IMR-90 (cell line): ENCODE results near the gene MAFF. TPM values are rescaled to one million over a fixed set of nuclear protein-coding genes. Genes with fewer than 3 reads are reported as not detected.

ENCODE experiments used
- ATAC-seq: fragments of 200-7000 bp; cut with Tn5 transposase; 2 replicates; pipeline ENCODE4 v1.9.1; 2020; ENCODE audit warnings: low read depth, mild to moderate bottlenecking, moderate library complexity
- BruUV-seq: library from RNA; stranded (reverse); fragments of 400-500 nt; replicated peaks from 2 replicates; lab custom pipeline; 2021; lab: Mats Ljungman, UMichigan
- CTCF ChIA-PET: fragments of 300-600 bp; formaldehyde crosslinking; extraction: SDS; loops from one replicate; lab custom pipeline; 2021; ENCODE audit warnings: antibody characterized with exemption; lab: Yijun Ruan, JAX
- POLR2A ChIA-PET: fragments of 300-600 bp; sonication (Branson Sonifier 250); formaldehyde crosslinking; loops from one replicate; lab custom pipeline; 2022; ENCODE audit warnings: antibody characterized with exemption; ENCODE audit not compliant: unreplicated experiment; lab: Charles Lee
- DNase-seq: peaks from one replicate; pipeline ENCODE4 v3.0.0; 2013
- H2AFZ ChIP-seq: replicated peaks from 2 replicates; pipeline ENCODE3; 2013; ENCODE audit warnings: low read length, mild to moderate bottlenecking; ENCODE audit not compliant: poor library complexity
- H2AK5ac ChIP-seq: 2 replicates; pipeline ENCODE4 v1.6.1; 2013; ENCODE audit warnings: low read depth, low read length, inconsistent platforms
- H2AK9ac ChIP-seq: replicated peaks from 2 replicates; pipeline ENCODE3; 2013; ENCODE audit warnings: mild to moderate bottlenecking, low read depth, low read length, moderate library complexity; ENCODE audit not compliant: poor library complexity
- H2BK120ac ChIP-seq: 2 replicates; pipeline ENCODE4 v1.6.1; 2013; ENCODE audit warnings: low read depth, low read length, inconsistent platforms
- H2BK15ac ChIP-seq: 3 replicates; pipeline ENCODE4 v1.6.1; 2013; ENCODE audit warnings: low read depth, low read length, inconsistent platforms
- H2BK20ac ChIP-seq: 2 replicates; pipeline ENCODE4 v1.6.1; 2013; ENCODE audit warnings: low read depth, mild to moderate bottlenecking, inconsistent platforms, low read length, moderate library complexity
- H2BK5ac ChIP-seq: 2 replicates; pipeline ENCODE4 v1.6.1; 2013; ENCODE audit warnings: mild to moderate bottlenecking, low read depth, low read length, inconsistent platforms; ENCODE audit not compliant: poor library complexity, severe bottlenecking
- H3K14ac ChIP-seq: replicated peaks from 2 replicates; pipeline ENCODE4 v1.6.1; 2013; ENCODE audit warnings: low read depth, low read length, inconsistent platforms
- H3K18ac ChIP-seq: 2 replicates; pipeline ENCODE4 v1.6.1; 2013; ENCODE audit warnings: low read depth, low read length, control low read depth
- H3K23ac ChIP-seq: 2 replicates; pipeline ENCODE4 v1.6.1; 2013; ENCODE audit warnings: low read depth, low read length, inconsistent platforms
- H3K27ac ChIP-seq: 2 replicates; pipeline ENCODE4 v1.5.1; 2013; ENCODE audit warnings: mild to moderate bottlenecking, control low read depth, low read length; ENCODE audit not compliant: insufficient read depth
- H3K27me3 ChIP-seq: 2 replicates; pipeline ENCODE4 v1.6.1; 2013; ENCODE audit warnings: low read length; ENCODE audit not compliant: control insufficient read depth, insufficient read depth
- H3K36me3 ChIP-seq: 2 replicates; pipeline ENCODE4 v1.6.1; 2013; ENCODE audit warnings: low read length, mixed read lengths; ENCODE audit not compliant: control insufficient read depth, insufficient read depth
- H3K4ac ChIP-seq: 2 replicates; pipeline ENCODE4 v1.6.1; 2013; ENCODE audit warnings: low read depth, low read length, inconsistent platforms
- H3K4me1 ChIP-seq: 2 replicates; pipeline ENCODE4 v1.6.1; 2013; ENCODE audit warnings: low read length, mixed read lengths; ENCODE audit not compliant: control insufficient read depth, insufficient read depth
- H3K4me2 ChIP-seq: 2 replicates; pipeline ENCODE4 v1.6.1; 2013; ENCODE audit warnings: low read depth, mild to moderate bottlenecking, control low read depth, low read length, moderate library complexity
- H3K4me3 ChIP-seq: 2 replicates; pipeline ENCODE4 v1.5.1; 2013; ENCODE audit warnings: low read depth, mild to moderate bottlenecking, control low read depth, low read length, moderate library complexity; ENCODE audit not compliant: insufficient read depth
- H3K56ac ChIP-seq: 2 replicates; pipeline ENCODE4 v1.6.1; 2013; ENCODE audit warnings: low read length, inconsistent platforms; ENCODE audit not compliant: insufficient read depth; ENCODE audit errors: extremely low read depth
- H3K79me1 ChIP-seq, 2 experiments: 2 replicates each; pipeline ENCODE4 v1.6.1; 2013; ENCODE audit warnings: low read length in 2 of 2, inconsistent platforms in 1 of 2, low read depth in 1 of 2
- H3K9ac ChIP-seq: 2 replicates; pipeline ENCODE4 v1.6.1; 2013; ENCODE audit warnings: low read depth, low read length, control low read depth
- H3K9me1 ChIP-seq: 2 replicates; pipeline ENCODE4 v1.6.1; 2013; ENCODE audit warnings: low read length, inconsistent platforms; ENCODE audit not compliant: insufficient read depth
- H3K9me3 ChIP-seq: 2 replicates; pipeline ENCODE4 v1.6.1; 2013; ENCODE audit warnings: low read length; ENCODE audit not compliant: control insufficient read depth, insufficient read depth
- H4K20me1 ChIP-seq: 2 replicates; pipeline ENCODE4 v1.6.1; 2013; ENCODE audit warnings: low read length, inconsistent platforms; ENCODE audit not compliant: insufficient read depth
- H4K5ac ChIP-seq: 2 replicates; pipeline ENCODE4 v1.6.1; 2013; ENCODE audit warnings: mild to moderate bottlenecking, low read depth, low read length, control low read depth
- H4K8ac ChIP-seq, 2 experiments: 2 replicates each; pipeline ENCODE4 v1.6.1; 2013; ENCODE audit warnings: low read depth in 2 of 2, low read length in 2 of 2, control low read depth in 1 of 2, inconsistent platforms in 1 of 2
- H4K91ac ChIP-seq: 2 replicates; pipeline ENCODE4 v1.6.1; 2013; ENCODE audit warnings: low read depth, low read length, inconsistent platforms; ENCODE audit not compliant: insufficient read depth
- BHLHE40 ChIP-seq: fragments of 150-350 bp; IDR thresholded peaks from 2 replicates; pipeline ENCODE4 v1.6.1; 2016; ENCODE audit warnings: mild to moderate bottlenecking, low read depth, low read length
- CEBPB ChIP-seq: IDR thresholded peaks from 2 replicates; pipeline ENCODE4 v1.6.1; 2012; ENCODE audit warnings: low read depth, low read length, improper control_type of control experiment
- CHD1 ChIP-seq: IDR thresholded peaks from 2 replicates; pipeline ENCODE4 v1.6.1; 2012; ENCODE audit warnings: low read depth, low read length, improper control_type of control experiment
- FOS ChIP-seq: fragments of 150-350 bp; IDR thresholded peaks from 2 replicates; pipeline ENCODE4 v1.6.1; 2016; ENCODE audit warnings: low read depth, low read length
- MAFK ChIP-seq: IDR thresholded peaks from 2 replicates; pipeline ENCODE4 v1.6.1; 2012; ENCODE audit warnings: low read depth, low read length, improper control_type of control experiment
- MAZ ChIP-seq: IDR thresholded peaks from 2 replicates; pipeline ENCODE4 v1.6.1; 2012; ENCODE audit warnings: low read depth, mild to moderate bottlenecking, low read length, improper control_type of control experiment, moderate library complexity, borderline replicate concordance
- MXI1 ChIP-seq: IDR thresholded peaks from 2 replicates; pipeline ENCODE4 v1.6.1; 2012; ENCODE audit warnings: low read depth, mild to moderate bottlenecking, low read length, moderate library complexity, borderline replicate concordance
- NFE2L2 ChIP-seq: fragments of 150-350 bp; IDR thresholded peaks from 2 replicates; pipeline ENCODE4 v1.6.1; 2016; ENCODE audit warnings: low read depth, mild to moderate bottlenecking, low read length
- POLR2A ChIP-seq: IDR thresholded peaks from 2 replicates; pipeline ENCODE4 v1.6.1; 2012; ENCODE audit warnings: mild to moderate bottlenecking, low read depth, low read length
- RAD21 ChIP-seq: IDR thresholded peaks from 2 replicates; pipeline ENCODE4 v1.6.1; 2012; ENCODE audit warnings: low read length, improper control_type of control experiment
- RCOR1 ChIP-seq: IDR thresholded peaks from 2 replicates; pipeline ENCODE4 v1.6.1; 2012; ENCODE audit warnings: mild to moderate bottlenecking, low read length, improper control_type of control experiment; ENCODE audit not compliant: insufficient replicate concordance
- RFX5 ChIP-seq: IDR thresholded peaks from 2 replicates; pipeline ENCODE4 v1.8.0; 2012; ENCODE audit warnings: low read depth, mild to moderate bottlenecking, low read length, moderate library complexity
- SMC3 ChIP-seq: fragments of 150-350 bp; IDR thresholded peaks from 2 replicates; pipeline ENCODE4 v1.6.1; 2016; ENCODE audit warnings: low read depth, mild to moderate bottlenecking, antibody characterized with exemption, low read length, moderate library complexity
- WGBS, 2 experiments: methylation state at CpG; one replicate each; pipeline versions ENCODE4 v1.1.5 to v1.1.7; 2013; ENCODE audit warnings: missing lambda C conversion rate in 2 of 2; ENCODE audit not compliant: insufficient read length in 1 of 2; ENCODE audit errors: extremely low coverage in 2 of 2; 5-methylcytosine and 5-hydroxymethylcytosine counted together
- dilution Hi-C: fragments of 300-500 bp; cut with HindIII; formaldehyde crosslinking; loops from one replicate; pipeline ENCODE4 v1.14.3; 2018; ENCODE audit warnings: low sequenced_read_pairs; ENCODE audit not compliant: unreplicated experiment
- in situ Hi-C: fragments of 300-500 bp; cut with MboI; formaldehyde crosslinking; loops from 3 replicates; pipeline ENCODE4 v1.14.3; 2019; ENCODE audit warnings: low sequenced_read_pairs, inconsistent platforms, mixed read lengths
- intact Hi-C: fragments of 100-400 bp; cut with micrococcal nuclease; formaldehyde crosslinking; loops from 2 replicates; pipeline ENCODE4 v1.10.0; 2022
- polyA plus RNA-seq, 3 experiments: library from polyadenylated mRNA; depleted of rRNA; stranded (reverse); fragments of >200 nt; gene quantifications; 2 replicates each; pipeline ENCODE4 v1.2.3, GENCODE V29; 2012; ENCODE audit warnings: low replicate concordance in 1 of 3
- total RNA-seq: library from RNA; depleted of rRNA; stranded (reverse); fragments of >200 nt; gene quantifications from 2 replicates; pipeline ENCODE4 v1.2.3, GENCODE V29; 2012
- TF ChIP-seq, protein P1 (sequence below): conservative IDR thresholded peaks from 2 replicates; pipeline ENCODE4 v1.5.1; 2012; ENCODE audit warnings: mild to moderate bottlenecking, low read depth, low read length, improper control_type of control experiment
- TF ChIP-seq, protein P2 (sequence below): fragments of 150-350 bp; IDR thresholded peaks from 2 replicates; pipeline ENCODE4 v1.6.1; 2016; ENCODE audit warnings: low read depth, mild to moderate bottlenecking, low read length, moderate library complexity, borderline replicate concordance
- TF ChIP-seq, protein P3 (sequence below): fragments of 150-350 bp; IDR thresholded peaks from 2 replicates; pipeline ENCODE4 v1.6.1; 2017; ENCODE audit warnings: mild to moderate bottlenecking, antibody characterized with exemption, low read length, low read depth

The MAFF gene
- total and polyA plus RNA-seq, 2 of the 4 experiments (the other 2 are of a cell fraction) = 18.3 to 25.9 TPM

DNA sequence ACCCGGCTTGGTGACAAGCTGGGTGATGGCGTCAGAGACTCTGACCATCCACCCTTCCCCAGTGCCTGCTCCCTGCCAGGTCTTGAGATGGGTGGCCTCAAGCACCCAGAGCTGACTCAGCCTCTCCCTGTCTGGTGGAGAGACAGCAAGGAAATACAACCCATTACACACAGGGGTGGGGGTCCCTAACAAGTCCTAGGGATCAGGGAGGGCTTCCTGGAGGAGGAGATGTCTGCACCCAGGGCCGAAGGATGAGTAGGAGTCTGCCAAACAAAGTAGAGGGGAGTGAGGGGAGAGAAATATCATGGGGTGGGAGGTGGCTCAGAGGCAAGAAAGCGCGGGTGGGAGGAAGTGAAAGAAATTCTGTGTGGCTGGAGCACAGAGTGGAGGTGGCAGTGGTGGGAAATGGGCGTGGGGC lies 6.8 kb downstream of the MAFF start:
- Histone ChIP-seq H3K36me3 (peaks cover 3% of the 10 kb centered on the region; the same call in 1 of the 2 replicates), H4K5ac (no peak overlapping the region), H3K9ac (no peak overlapping the region), H2BK20ac (no peak overlapping the region), H2BK15ac (no peak overlapping the region), H4K8ac (no peak overlapping the region), H3K9me1 (peaks cover 44% of the 10 kb centered on the region), H2BK5ac (peak overlapping the region; percentile 12), H3K4me2 (no peak overlapping the region), H2AK5ac (no peak overlapping the region), H2AK9ac (peak overlapping the region; percentile 2), H4K20me1 (peaks cover 91% of the 10 kb centered on the region), H3K4me1 (peaks cover 25% of the 10 kb centered on the region), H3K4ac (no peak overlapping the region; the same call in 1 of the 2 replicates), H3K4me3 (no peak overlapping the region), H2BK120ac (no peak overlapping the region), H3K27ac (no peak overlapping the region), H3K23ac (no peak overlapping the region), H3K27me3 (no peaks in the 10 kb centered on the region), H2AFZ (peak overlapping the region; percentile 59), H3K9me3 (no peaks in the 10 kb centered on the region), H4K91ac (no peak overlapping the region), H3K18ac (no peak overlapping the region), H3K79me1 (peaks cover 13 to 85% of the 10 kb centered on the region in 2 experiments), H3K14ac (no peak overlapping the region), H3K56ac (no peak overlapping the region)
- POLR2A ChIA-PET = no interaction called here
- intact Hi-C loops = no loop called here
- no peak for TF ChIP-seq CHD1
- TF ChIP-seq CEBPB = no peak
- TF ChIP-seq, protein P1, sequence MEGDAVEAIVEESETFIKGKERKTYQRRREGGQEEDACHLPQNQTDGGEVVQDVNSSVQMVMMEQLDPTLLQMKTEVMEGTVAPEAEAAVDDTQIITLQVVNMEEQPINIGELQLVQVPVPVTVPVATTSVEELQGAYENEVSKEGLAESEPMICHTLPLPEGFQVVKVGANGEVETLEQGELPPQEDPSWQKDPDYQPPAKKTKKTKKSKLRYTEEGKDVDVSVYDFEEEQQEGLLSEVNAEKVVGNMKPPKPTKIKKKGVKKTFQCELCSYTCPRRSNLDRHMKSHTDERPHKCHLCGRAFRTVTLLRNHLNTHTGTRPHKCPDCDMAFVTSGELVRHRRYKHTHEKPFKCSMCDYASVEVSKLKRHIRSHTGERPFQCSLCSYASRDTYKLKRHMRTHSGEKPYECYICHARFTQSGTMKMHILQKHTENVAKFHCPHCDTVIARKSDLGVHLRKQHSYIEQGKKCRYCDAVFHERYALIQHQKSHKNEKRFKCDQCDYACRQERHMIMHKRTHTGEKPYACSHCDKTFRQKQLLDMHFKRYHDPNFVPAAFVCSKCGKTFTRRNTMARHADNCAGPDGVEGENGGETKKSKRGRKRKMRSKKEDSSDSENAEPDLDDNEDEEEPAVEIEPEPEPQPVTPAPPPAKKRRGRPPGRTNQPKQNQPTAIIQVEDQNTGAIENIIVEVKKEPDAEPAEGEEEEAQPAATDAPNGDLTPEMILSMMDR = no peak
- TF ChIP-seq SMC3 = no peak
- no peak for TF ChIP-seq RCOR1
- no peak for TF ChIP-seq RFX5
- no peak for TF ChIP-seq BHLHE40
- TF ChIP-seq POLR2A = no peak
- no peak for TF ChIP-seq MAFK
- TF ChIP-seq MAZ = no peak
- no peak for TF ChIP-seq FOS
- TF ChIP-seq, protein P2, sequence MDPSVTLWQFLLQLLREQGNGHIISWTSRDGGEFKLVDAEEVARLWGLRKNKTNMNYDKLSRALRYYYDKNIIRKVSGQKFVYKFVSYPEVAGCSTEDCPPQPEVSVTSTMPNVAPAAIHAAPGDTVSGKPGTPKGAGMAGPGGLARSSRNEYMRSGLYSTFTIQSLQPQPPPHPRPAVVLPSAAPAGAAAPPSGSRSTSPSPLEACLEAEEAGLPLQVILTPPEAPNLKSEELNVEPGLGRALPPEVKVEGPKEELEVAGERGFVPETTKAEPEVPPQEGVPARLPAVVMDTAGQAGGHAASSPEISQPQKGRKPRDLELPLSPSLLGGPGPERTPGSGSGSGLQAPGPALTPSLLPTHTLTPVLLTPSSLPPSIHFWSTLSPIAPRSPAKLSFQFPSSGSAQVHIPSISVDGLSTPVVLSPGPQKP = no peak
- TF ChIP-seq RAD21 = no peak
- no peak for TF ChIP-seq NFE2L2
- no peak for TF ChIP-seq MXI1
- TF ChIP-seq, protein P3, sequence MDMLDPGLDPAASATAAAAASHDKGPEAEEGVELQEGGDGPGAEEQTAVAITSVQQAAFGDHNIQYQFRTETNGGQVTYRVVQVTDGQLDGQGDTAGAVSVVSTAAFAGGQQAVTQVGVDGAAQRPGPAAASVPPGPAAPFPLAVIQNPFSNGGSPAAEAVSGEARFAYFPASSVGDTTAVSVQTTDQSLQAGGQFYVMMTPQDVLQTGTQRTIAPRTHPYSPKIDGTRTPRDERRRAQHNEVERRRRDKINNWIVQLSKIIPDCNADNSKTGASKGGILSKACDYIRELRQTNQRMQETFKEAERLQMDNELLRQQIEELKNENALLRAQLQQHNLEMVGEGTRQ = no peak
- CTCF ChIA-PET = no interaction called here
- ATAC-seq (no peak), DNase-seq (no peak)
- 80% methylated on average over 1 of the region's 6 CpGs; no CpG with 5 or more reads in 1 of the 2 experiments for WGBS, 2 experiments
- no TSS peak for BruUV-seq
- dilution Hi-C loops = no loop called here
- in situ Hi-C loops = no loop called here
